LNCAP (cell line): Measurements from ENCODE around the gene UFSP1.

ENCODE experiments used
- TF ChIP-seq, protein P1 (sequence below): fragments of 450-650 bp; IDR thresholded peaks from 2 replicates; pipeline ENCODE4 v1.5.1; 2017; ENCODE audit warnings: mild to moderate bottlenecking

The UFSP1 gene

GRCh38 chr7:100867040-100867775 lies 22.3 kb downstream of the UFSP1 start, which contains the start of gene TRIP6:
Gene TRIP6 (plus strand): TSS chr7:100867387. CDS start chr7:100867498, 111 bp downstream.
- TF ChIP-seq, protein P1, sequence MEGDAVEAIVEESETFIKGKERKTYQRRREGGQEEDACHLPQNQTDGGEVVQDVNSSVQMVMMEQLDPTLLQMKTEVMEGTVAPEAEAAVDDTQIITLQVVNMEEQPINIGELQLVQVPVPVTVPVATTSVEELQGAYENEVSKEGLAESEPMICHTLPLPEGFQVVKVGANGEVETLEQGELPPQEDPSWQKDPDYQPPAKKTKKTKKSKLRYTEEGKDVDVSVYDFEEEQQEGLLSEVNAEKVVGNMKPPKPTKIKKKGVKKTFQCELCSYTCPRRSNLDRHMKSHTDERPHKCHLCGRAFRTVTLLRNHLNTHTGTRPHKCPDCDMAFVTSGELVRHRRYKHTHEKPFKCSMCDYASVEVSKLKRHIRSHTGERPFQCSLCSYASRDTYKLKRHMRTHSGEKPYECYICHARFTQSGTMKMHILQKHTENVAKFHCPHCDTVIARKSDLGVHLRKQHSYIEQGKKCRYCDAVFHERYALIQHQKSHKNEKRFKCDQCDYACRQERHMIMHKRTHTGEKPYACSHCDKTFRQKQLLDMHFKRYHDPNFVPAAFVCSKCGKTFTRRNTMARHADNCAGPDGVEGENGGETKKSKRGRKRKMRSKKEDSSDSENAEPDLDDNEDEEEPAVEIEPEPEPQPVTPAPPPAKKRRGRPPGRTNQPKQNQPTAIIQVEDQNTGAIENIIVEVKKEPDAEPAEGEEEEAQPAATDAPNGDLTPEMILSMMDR = no peak

DNA sequence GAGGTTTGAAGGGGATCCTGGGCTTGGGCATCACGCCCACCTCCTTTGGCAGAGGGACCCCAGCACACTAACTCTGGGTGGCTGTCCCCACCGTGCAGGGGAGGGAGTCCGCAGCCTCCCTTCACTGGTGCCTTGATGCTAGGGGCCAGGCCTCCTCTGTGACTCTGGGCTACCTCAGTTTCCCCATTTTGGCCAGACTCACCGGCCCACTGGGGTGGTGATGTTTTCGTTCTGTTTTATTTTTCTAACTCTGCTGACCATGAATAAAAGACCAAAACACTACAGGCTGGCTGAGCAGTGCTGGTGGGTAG lies 22.8 kb downstream of the UFSP1 start:
- TF ChIP-seq, protein P1 = no peak

DNA sequence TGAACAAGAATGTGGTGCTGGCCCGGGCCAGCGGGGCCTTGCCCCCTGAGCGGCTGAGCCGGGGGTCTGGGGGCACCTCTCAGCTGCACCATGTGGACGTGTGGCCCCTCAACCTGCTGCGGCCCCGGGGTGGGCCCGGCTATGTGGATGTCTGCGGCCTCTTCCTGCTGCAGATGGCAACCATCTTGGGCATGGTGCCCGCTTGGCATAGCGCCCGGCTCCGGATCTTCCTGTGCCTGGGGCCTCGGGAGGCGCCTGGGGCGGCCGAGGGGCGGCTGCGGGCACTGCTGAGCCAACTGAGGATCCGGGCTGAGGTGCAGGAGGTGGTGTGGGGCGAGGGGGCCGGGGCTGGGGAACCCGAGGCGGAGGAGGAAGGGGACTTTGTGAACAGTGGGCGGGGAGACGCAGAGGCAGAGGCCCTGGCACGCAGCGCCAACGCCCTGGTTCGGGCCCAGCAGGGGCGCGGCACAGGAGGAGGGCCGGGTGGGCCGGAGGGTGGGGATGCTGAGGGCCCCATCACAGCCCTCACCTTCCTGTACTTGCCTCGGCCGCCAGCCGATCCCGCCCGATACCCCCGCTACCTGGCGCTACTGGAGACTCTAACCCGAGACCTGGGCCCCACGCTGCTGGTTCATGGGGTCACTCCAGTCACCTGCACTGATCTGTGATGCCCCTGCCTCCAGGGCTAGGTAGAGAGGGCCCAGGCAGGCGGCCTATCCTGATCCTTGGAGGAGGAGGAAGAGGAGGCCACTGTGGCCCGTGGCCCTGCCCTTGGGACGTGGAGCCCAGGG lies 23.4 kb downstream of the UFSP1 start:
- TF ChIP-seq, protein P1 = no peak

GRCh38 chr7:100865372-100865911 lies 24.1 kb downstream of the UFSP1 start:
- TF ChIP-seq, protein P1 = no peak

GRCh38 chr7:100864263-100864845 lies 25.2 kb downstream of the UFSP1 start:
- TF ChIP-seq, protein P1 = no peak

GRCh38 chr7:100863406-100863950 lies 26.0 kb downstream of the UFSP1 start:
- TF ChIP-seq, protein P1 = no peak

DNA sequence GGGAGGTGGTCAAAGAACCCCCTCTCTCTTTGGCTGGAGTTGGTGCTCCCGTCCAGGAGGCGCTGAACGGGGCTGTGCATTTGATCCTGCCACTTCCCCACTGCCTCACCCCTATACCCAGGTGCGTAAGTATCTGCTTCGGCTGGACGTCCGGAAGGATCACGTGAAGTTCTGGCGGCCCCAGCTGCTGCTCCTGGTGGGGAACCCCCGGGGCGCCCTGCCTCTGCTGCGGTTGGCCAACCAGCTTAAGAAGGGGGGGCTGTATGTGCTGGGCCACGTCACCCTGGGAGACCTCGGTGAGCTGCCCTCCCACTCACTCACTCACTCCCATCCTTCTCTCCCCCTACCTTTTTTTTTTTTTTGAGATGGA lies 27.9 kb downstream of the UFSP1 start:
- TF ChIP-seq, protein P1 = no peak
